SKM-1 treated with dmso at 0.1 percent for 144 hours (cell line): Measurements from ENCODE around the gene NUAK2.
A peak's percentile ranks its signal among the peaks of the same experiment; 100 is the strongest.

ENCODE experiments used
- DNase-seq: peaks from one replicate; lab custom pipeline; 2025; ENCODE audit not compliant: unreplicated experiment; lab: John Stamatoyannopoulos, UW

Gene NUAK2

DNA sequence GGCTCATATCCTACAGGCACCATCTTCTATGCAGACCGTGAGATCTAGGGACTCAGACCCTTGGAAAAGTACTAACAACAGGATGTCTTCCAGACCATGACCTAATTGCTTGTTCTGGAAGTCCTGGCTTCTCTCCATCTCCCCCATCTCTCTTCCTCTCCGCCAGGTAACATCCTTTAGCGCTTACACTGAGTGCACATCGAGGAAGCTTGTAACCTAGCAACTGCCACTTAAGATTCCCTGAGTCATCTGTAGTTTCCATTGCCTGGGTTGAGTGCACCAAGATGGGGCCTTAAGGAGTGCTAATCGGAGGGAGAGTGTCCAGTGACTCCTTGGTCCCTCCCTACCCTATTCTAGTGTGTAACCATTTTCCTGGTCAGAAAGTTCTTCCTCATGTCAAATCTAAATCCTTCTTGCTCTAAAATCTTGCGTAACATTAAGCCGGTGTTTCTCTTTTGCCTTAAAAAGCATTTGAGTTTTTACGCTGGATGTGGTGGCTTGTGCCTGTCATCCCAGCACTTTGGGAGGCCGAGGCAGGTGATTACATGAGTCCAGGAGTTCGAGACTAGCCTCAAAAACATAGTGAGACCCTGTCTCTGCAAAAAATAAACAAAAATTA, 25.5 kb upstream of the NUAK2 start:
- no peak for DNase-seq

- DNase-seq: no peak
Observed at GRCh38 chr1:205345761-205346160, 24.2 kb upstream of the NUAK2 start.

- no peak for DNase-seq
Observed at GRCh38 chr1:205344066-205344928, 22.8 kb upstream of the NUAK2 start.

GRCh38 chr1:205343431-205344065, 22.0 kb upstream of the NUAK2 start:
- no peak for DNase-seq

DNA sequence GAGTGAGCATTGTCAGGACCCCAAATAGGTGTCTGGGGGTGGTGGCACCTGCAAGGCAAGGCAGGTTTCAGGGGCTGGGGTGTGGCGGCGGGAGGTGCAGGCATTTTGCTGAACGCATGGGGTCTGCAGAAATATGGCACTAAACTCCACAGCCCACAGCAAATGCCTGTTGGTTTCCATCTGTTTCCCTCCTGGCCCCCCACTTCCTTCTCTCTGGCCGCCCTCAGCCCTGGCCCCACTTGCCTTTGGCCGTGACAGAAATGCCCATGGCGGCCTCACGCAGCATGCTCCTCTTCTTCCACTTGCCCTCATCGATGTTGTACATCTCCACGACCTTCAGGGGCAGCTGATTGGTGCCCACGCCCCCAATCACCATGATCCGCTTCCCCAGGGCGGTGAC, 21.4 kb upstream of the NUAK2 start:
- DNase-seq: no peak

DNA sequence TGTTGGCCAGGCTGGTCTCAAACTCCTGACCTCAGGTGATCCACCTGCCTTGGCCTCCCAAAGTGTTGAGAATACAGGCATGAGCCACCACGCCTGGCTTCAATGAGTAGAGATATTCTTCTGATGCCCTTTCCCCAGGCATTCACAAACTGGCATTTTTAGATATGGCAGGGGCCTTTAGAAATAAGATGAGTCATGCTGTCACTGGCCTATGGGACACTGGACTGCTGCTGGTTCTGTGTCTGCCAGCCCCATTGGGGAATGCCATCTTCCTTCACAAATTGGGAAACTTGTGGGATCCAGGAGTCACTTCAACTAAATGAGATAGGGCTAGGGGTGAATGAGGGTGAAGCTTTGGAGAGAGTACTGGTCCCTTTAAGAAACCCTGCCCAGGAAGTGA, 19.1 kb upstream of the NUAK2 start:
- DNase-seq: no peak

- DNase-seq: no peak
Observed at GRCh38 chr1:205339717-205340116, 18.2 kb upstream of the NUAK2 start.

DNA sequence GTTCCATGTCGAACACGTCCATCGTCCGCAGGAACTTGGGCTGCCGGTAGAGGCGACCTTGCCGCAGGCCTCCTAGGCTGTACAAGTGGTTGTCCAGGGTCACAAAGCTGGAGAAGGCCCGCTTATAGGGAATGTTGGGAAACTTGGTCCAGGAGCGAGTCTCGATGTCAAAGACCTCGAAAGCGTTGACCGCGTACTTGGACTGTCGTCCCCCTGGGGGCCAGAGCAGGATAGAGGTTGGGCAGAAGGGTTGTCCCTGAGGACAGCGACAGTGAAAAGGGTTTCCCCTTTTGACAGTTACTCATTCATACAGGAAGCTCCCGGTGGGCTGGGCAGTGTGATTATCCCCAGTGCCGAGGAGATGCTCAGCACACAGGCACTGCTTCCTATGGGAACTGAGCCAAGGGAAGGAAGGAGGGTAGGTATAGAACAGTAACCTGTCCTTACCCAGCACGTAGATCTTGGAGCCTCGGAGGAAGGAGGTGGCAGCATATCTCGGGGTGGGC, 17.7 kb upstream of the NUAK2 start:
- no peak for DNase-seq

DNA sequence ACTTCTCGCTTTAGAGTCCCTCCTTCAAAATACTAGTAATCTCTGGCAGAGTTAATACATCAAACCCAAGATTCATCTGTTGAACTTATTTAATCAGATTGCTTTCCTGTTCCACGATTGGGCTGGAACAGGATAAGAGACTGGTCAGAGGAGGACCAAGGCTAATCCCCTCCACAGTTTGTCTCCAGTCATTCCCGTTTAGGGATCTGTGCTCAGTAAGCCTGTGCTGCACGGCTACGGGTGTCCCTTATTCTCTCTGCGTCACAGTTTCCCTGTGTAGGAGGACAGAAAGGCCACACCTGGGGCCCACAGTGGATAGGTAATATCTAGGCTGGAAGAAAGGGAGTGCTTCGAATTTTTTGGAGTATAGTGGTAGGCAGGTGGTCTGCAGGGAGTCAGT, 16.5 kb upstream of the NUAK2 start:
- no peak for DNase-seq

DNA sequence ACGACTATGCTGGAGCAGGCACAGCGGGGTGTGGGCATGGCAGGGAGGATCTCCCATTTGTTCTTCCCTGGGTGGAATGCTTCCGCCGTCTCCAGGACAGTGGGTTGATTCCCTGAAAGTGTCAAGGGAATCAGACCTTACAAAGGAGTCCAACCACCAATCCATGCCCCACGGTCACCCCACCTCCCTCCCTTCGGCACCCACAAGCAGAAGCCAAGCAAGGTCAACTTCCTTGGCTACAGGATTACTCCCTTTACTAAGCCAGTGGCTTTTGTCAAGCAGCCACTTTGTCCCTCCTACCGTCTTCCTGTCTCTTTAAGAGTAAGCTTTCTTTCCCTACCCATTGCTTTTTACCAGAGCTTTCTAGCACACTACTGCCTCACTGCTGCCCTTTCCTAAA, 15.9 kb upstream of the NUAK2 start:
- DNase-seq: no peak

DNA sequence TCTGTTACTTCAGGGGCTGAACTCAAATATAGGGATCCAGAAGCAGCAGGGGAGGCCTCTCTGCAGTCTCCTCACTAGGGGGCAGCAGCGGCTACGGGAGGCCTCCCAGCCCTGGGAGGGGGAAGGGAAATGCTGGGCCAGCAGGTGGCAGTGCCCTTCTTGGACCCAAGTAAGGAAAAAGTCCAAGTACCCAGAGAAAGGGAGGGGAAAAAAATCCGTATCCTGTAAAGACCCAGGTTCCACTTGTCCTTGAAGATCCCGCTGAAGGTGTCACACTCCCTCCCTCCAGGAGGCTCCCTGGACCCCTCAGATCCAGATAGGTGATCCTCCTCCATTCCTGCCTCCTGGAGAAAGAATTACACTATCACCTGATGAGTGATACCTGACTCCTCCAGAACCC, 14.1 kb upstream of the NUAK2 start:
- DNase-seq: peak; percentile 75

DNA sequence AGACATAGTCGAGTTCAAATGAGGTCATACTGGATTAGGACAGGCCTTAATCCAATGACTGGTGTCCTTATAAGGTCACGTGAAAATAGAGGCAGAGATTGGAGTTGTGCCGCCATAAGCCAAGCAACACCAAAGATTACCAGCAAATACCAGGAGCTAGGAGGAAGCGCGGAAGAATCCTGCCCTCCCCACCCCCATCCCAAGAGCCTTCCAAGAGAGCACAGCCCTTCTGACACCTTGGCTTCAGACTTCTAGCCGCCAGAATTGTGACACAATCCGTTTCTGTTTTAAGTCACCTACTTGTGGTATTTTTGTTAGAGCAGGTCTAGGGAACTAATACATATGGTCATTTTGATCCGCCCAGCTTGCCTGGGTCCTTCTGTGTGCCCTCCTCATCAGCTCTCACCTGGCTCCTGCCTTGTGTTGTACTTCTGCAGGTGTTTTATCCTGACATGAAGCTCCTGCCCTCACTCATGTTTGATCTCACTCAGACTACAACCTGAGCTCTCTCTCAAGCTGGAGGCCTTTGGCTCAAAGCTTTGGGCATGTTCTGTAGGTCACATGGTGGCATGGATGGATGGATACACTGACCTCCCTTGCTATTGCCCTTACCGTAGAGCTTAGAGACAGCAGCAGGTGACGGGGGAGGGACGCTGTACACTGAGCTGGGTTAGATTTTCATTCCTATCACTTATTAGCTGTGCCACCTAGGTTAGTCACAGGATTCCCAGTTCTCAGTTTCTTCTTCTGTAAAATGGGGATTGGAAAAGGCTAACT, 10.7 kb upstream of the NUAK2 start:
- DNase-seq: no peak

- no peak for DNase-seq
Observed at GRCh38 chr1:205330150-205330549, 8.6 kb upstream of the NUAK2 start.

DNA sequence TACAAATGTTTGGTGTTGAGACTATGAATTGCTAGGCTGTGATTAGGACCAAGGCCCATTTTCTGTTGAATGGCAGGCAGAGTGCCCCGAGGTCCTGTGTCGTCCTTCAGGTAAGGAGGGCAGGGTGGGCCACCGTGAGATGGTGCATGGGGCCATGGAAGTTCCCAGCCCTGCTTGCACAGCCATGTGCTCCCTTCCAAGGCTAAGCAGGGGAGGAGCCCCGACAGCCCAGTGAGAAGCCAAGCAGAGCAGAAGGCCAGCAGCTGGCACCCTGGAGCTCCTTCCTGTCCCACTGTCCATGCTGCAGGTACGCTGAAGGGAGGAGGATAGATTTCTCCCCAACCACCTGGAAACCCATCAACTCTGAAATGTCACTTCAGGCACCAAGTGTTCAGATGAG, 8.2 kb upstream of the NUAK2 start:
- no peak for DNase-seq

GRCh38 chr1:205328476-205328875, 6.9 kb upstream of the NUAK2 start:
- no peak for DNase-seq

DNA sequence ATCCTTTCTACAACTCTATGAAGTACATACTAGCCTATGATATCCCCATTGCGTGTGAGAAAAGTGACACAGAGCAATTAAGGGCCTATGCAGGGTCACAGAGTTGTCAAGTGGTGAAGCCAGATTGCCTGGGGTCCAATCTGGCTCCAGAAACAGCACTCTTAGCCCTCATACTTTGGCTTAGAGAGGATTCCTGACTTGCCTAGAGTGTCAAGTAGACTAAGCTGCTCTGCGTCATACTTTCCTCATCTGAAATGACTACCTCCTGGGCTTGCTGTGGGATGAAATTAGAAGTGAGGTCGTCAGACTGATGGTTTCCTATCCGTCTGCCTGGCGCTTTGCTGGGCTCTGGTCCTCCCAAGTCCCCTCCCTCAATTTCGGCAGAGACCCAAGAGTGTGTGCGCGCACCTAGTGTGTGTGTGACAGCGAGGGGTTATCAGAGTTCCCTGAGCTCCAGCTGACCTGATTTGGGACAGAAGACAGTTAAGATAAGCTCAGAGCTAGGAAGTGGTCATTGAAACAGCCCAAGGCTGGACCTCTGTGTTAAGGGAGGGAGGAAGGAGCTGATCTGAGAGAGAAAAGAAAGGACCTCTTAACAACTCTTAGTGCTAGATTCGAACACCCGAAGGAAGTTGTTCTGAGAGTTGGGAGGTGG, 5.4 kb upstream of the NUAK2 start:
- DNase-seq: no peak

GRCh38 chr1:205325334-205325884, 3.9 kb upstream of the NUAK2 start:
- peak; percentile 64 for DNase-seq

DNA sequence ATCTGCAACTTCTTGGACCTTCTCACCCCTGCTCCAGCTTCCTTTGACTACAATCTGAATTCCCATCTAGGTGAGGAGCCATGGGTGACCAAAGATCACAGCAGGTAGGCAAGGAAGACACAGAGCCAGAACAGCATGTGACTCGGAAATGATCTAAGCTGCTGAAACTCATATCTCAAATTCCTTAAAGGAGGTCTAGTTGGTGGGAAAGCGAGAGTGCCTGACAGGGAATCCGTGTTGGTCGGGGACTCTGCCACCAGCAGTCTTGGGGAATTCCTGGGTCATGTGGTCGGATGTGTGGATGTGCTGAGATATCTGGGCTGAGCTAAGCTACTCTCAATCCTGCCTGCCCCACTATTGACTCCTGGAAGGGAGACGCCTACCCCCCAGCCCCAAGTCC, 3.2 kb upstream of the NUAK2 start:
- no peak for DNase-seq

DNA sequence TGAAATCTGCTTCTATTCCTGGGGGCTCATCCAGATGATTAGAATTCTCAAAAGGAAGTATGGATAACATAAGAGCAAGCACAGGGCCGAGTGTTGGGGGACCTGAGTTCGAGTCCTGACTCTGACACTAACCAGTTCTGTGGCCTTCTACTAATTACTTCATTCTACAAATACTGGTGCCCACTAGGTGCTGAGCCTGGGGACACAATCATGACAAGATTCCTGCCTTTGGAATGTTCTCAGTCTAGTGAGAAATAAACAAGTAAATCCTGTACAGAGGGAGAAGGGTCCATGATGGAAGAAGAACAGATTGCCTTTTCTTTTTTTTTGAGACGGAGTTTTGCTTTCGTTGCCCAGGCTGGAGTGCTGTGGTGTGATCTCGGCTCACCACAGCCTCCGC, 2.2 kb upstream of the NUAK2 start:
- no peak for DNase-seq

GRCh38 chr1:205321959-205322283, 376 bp upstream of the NUAK2 start:
- no peak for DNase-seq
